DLD1 (cell line): ENCODE data around the gene WNK1.
"Not testable (repeated sequence)": the region's sequence is repeated elsewhere in the genome, so short reads cannot be mapped to it uniquely, and the experiment has no call there.

Source experiments
- in situ Hi-C: cut with HindIII; loops from 2 replicates; pipeline ENCODE4 v1.10.0; 2017; ENCODE audit warnings: low sequenced_read_pairs

WNK1 gene

GRCh38 chr12:777550-778047 is 25.2 kb downstream of the WNK1 start:
- in situ Hi-C loops, result no loop called here

GRCh38 chr12:778615-779014 is 26.2 kb downstream of the WNK1 start:
- in situ Hi-C loops, result no loop called here

GRCh38 chr12:779745-780734 is 27.7 kb downstream of the WNK1 start:
- in situ Hi-C loops, result no loop called here

GRCh38 chr12:780750-781379 is 28.5 kb downstream of the WNK1 start:
- in situ Hi-C loops, result no loop called here

- in situ Hi-C loops, result no loop called here
These were observed 33.3 kb downstream of the WNK1 start for GRCh38 chr12:785706-786105.

- in situ Hi-C loops, result no loop called here
These were observed 35.9 kb downstream of the WNK1 start for GRCh38 chr12:788288-788687.

- in situ Hi-C loops, result not testable (repeated sequence)
These were observed 36.4 kb downstream of the WNK1 start for GRCh38 chr12:788762-789161.

GRCh38 chr12:789852-790563 is 37.6 kb downstream of the WNK1 start:
- in situ Hi-C loops, result no loop called here

- in situ Hi-C loops, result no loop called here
These were observed 38.2 kb downstream of the WNK1 start for GRCh38 chr12:790608-791007.

- in situ Hi-C loops, result no loop called here
These were observed 40.7 kb downstream of the WNK1 start for GRCh38 chr12:793037-793436.

GRCh38 chr12:793711-794110 is 41.3 kb downstream of the WNK1 start:
- in situ Hi-C loops, result no loop called here

GRCh38 chr12:795305-795704 is 42.9 kb downstream of the WNK1 start:
- in situ Hi-C loops, result no loop called here

- in situ Hi-C loops, result no loop called here
These were observed 48.0 kb downstream of the WNK1 start for GRCh38 chr12:800401-800800.

- in situ Hi-C loops, result no loop called here
These were observed 50.1 kb downstream of the WNK1 start for GRCh38 chr12:802242-803120.

- in situ Hi-C loops, result no loop called here
These were observed 52.7 kb downstream of the WNK1 start for GRCh38 chr12:805022-805632.

- in situ Hi-C loops, result no loop called here
These were observed 53.9 kb downstream of the WNK1 start for GRCh38 chr12:806200-806791.

GRCh38 chr12:807041-807735 is 54.8 kb downstream of the WNK1 start:
- in situ Hi-C loops, result no loop called here

- in situ Hi-C loops, result no loop called here
These were observed 57.7 kb downstream of the WNK1 start for GRCh38 chr12:810116-810515.
